ENCODE data around the gene UNCX.

The UNCX gene

GRCh38 chr7:1233333-1234048 is 819 bp downstream of the UNCX start:
- DNase-seq: no peak

GRCh38 chr7:1234049-1234880 is 1.6 kb downstream of the UNCX start:
- DNase-seq: no peak

GRCh38 chr7:1234881-1235500 is 2.3 kb downstream of the UNCX start:
- DNase-seq: no peak

GRCh38 chr7:1235501-1236131 is 2.9 kb downstream of the UNCX start:
- DNase-seq: no peak

GRCh38 chr7:1236132-1236661 is 3.5 kb downstream of the UNCX start:
- no peak for DNase-seq

- no peak for DNase-seq
Measured at GRCh38 chr7:1236831-1237701, 4.4 kb downstream of the UNCX start.

- DNase-seq: no peak
Measured at GRCh38 chr7:1237704-1238255, 5.1 kb downstream of the UNCX start.

- DNase-seq: no peak
Measured at GRCh38 chr7:1238450-1238882, 5.8 kb downstream of the UNCX start.

GRCh38 chr7:1238931-1239802 is 6.5 kb downstream of the UNCX start:
- DNase-seq: no peak

GRCh38 chr7:1239803-1240516 is 7.3 kb downstream of the UNCX start:
- no peak for DNase-seq

- no peak for DNase-seq
Measured at GRCh38 chr7:1240517-1241257, 8.0 kb downstream of the UNCX start.

GRCh38 chr7:1241258-1241602 is 8.6 kb downstream of the UNCX start:
- DNase-seq: no peak

GRCh38 chr7:1241603-1242255 is 9.1 kb downstream of the UNCX start:
- DNase-seq: no peak

- DNase-seq: no peak
Measured at GRCh38 chr7:1242256-1242605, 9.6 kb downstream of the UNCX start.

- DNase-seq: no peak
Measured at GRCh38 chr7:1242606-1243289, 10.1 kb downstream of the UNCX start.

- DNase-seq: no peak
Measured at GRCh38 chr7:1243290-1243963, 10.8 kb downstream of the UNCX start.

GRCh38 chr7:1243964-1244416 is 11.3 kb downstream of the UNCX start:
- DNase-seq: no peak
